HG02798 (cell line): ENCODE data around the gene PRLH.
A peak's percentile ranks its signal among the peaks of the same experiment; 100 is the strongest.

Source experiments
- ATAC-seq: cut with Tn5 transposase; IDR thresholded peaks from one replicate; pipeline ENCODE4 v1.9.1; 2021; ENCODE audit warnings: mild to moderate bottlenecking; ENCODE audit not compliant: unreplicated experiment, poor library complexity

PRLH gene

DNA sequence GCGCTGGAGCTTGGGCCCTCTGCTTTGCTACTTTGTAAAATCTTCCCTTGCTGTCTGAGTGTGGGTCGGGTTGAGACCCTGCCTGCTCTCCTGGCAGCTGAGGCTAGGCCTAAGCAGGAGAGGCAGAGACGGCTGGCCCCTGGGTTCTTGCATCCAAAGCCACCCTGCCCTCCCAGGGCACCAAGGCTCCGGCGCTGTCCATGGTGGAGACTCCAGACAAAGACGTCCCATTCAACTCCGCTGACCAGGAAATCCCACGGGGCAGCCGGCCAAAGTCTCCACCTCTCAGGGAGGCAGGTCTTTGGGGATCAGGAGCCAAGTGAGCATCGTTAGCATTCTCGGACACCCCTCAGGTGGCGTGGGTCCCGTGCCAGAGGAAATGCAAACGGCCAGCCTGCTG, 2.6 kb upstream of the PRLH start:
- no peak for ATAC-seq

DNA sequence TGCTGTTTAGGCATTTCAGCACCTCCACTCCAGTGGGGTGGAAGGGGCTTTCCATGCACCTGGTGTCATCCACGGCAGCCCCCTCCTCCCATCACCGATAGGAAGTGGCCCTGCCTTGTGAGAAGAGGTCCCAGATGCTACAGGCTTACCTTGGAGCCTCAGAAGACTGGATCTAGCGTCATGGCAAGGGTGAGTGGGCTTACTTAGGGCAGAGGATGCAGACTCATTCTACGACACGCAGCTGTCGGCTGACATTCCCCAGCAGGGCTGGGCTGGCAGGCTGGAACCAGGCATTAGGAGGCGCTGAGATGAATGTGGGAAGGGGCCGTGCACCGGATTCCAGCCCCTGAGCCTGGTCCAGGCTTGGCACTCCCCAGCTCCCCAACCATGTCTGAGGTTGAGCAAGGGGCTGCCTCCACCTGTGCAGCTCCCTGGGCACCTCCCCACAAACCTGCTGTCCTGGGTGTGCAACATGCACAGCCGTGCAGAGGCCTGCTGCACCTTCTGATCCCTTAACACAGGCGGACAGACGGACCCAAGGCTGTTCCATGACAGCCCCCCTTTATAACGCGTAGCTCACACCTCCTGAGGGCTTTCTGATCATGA, 1.7 kb upstream of the PRLH start:
- no peak for ATAC-seq

DNA sequence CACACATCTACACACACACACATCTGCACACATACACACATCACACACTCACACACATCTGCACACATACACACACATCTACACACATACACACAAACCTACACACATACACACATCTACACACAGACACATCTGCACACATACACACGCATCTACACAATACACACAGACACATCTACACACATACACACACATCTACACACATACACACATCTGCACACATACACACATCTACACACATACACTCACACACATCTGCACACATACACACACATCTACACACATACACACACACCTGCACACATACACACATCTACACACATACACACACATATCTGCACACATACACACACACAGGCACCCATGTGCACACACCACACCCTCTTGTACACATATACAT, 400 bp upstream of the PRLH start:
- no peak for ATAC-seq

DNA sequence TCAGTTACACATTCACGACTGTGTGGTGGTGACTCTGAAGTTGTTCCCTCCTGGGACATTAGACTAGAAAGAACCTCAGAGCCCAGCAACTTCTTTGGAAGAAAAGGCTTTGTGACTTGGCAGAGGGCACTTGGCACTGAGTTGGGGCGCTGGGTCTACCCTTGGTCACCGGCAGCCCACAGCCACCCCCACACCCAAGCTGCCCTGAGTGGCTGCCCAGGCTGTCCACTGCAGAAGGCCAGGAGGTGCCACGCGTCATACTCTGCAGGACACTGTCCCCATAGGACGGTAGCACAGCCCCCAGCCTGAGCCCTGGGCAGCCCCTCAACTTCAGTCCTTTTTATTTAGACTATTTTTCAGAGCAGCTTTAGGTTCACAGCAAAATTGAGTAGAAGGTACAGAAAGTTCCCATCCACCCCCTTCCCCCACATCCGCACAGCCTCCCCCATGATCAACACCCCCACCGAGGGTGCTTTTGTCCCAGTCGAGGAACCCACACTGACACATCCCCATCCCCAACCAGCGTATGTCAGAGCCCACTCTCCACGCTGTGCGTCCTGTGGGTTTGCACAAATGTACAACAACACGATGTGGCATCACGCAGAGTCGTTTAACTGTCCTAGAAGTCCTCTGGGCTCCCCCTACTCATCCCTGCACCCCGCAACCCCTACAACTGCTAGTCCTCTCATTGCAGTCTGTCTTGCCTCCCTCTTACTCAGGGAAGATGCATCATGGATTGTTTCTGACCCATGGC, 1.1 kb downstream of the PRLH start:
- no peak for ATAC-seq

DNA sequence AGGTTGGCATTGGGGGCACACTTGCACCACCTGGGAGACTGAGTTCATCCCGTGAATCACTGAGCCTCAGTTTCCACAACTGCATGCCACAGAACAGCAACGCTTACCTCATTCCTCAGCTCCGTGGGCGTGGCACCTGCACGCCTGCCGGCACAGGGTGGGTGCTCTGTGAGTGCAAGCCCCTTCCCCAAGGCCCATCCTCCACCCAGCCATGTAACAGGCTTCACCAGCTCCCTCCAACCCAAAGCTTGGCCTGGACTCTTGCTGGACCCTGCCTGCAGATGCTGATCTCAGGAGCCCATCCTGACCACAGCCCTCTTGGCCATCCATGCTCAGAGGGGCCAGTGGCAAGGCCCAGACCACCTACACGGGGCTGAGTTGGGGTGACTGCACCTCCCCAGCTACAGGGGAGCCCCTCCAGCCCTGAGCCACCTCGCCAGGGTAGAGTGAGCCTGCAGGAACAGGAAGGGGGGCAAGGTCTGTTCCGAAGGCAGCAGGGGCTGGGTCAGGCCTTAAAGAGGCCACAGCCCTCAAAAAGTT, 1.8 kb downstream of the PRLH start:
- ATAC-seq = no peak

DNA sequence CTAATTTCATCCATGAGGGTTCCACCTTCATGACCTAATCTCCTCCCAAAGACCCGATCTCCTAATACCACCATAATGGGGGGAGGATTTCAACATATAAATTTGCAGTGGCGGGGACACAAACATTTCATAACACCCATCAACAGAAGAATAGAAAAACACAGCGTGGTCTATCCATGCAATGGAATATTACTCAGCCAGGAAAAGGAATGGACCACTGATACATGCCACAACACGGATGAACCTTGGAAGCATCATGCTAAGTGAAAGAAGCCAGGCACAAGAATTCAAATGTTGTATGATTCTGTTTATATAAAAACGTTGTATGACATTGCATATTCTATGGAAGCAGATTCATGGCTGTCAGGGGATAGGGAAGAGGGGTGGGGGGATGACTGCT, 2.7 kb downstream of the PRLH start:
- no peak for ATAC-seq

DNA sequence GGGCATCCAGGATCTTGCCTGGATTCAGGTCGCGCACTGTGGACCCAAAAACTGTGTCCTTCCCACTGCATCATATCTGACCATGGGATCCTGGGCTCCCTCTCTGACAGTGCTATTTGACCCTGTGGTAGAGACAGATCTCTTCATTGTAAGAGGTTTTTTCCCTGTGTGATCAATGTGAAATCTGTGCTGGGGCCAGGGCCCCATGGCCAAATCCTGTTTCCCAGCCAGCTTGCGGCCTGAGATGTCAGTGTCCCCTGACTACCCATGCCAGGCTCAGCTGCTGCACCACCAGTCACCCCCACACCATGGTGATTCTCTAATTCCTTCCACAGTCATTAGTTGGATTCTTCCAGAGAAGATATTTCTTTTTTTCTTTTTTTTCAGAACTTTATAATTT, 3.5 kb downstream of the PRLH start:
- ATAC-seq = no peak

DNA sequence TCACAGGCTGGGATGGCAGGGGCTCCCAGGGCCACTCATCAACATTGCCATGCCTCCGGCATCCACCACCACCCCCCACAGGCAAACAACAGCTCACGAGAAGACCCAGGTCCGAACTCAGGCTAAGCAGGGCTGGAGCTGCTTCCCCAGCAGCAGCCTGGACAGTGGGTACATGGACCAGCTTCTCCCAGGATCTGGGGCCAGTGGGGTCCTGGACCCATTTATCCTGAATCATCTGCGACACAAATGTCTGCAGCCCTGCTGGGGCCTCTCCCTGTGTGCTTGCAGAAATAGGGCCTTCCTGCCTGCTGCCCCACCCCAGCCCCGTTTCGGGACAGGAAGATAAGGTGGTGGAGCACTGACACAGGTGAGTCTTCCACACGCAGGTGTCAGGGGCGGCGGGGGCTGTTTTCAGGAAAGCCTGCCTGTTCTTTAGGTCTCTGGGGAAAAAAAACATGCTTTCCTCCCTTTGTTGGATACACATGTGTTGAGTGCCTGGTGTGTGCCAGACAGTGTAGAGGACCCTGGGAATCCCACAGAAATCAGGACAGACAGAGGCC, 4.5 kb downstream of the PRLH start:
- ATAC-seq = no peak

DNA sequence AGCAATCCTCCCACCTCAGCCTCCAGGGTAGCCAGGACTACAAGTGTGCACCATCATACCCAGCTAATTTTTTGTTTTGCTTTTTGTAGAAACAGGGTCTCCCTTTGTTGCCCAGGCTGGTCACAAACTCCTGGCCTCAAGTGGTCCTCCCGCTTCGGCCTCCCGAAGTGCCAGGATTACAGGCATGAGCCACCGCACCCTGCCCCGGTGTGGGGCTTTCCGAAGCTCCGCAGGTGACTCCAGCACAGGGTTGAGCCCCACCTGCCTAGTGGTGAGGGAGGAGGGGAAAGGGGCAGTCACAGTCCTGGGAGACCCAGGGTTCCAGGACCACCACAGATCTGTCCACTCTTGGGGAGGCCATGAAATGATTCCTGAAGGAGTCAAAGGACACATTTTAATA, 5.2 kb downstream of the PRLH start:
- no peak for ATAC-seq

DNA sequence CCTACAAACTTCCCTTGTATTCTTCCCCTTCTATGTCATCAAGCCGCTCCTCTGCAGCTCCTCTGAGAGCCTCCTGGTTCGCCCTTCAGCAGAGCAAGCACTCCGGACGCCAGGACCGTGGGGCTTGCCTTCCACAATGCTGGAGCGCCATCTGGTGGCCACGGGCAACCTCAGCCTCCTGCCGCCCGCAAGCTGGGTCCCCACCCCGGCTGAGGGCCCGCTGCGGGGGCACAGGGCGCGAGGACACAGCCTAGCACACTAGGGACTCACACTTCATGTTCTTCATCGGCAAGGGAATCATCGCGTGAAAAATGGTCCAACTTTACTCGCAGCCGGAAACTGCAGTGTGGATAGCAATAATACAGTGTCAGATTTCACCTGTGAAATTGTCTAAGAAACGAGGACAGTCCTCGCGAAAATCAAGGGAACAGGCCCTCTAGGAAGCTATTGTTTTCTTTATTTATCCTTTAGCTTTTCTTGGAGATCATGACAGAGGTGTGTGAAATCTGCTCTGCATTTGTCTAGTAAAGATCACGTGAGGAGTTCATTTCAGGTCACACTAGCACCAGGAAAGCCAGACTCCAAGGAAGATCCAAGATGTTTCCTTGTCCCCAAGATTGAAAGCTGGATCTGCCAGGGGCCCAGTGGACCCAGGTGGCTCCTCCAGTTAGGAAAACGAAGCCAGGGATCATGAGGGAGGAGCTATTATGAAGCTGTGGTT, 5.8 kb downstream of the PRLH start:
- ATAC-seq = peak; percentile 87

DNA sequence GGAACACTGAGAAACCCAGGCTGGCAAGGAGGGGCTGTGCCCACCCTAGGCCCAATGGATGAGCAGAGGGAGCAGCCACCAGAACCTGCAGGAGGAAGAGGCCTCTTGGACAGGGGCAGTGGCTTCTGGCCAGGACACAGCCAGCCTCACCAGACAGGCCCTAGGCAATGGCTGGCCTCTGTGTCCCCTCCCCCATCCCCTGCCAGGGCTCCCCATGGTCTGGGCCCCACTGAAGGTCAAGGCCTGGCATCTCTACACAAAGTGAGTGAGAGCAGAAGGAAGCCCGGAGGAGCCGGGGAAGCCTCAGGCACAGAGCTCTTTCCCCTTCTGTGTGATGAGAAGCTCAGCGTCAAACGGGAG, 6.3 kb downstream of the PRLH start:
- no peak for ATAC-seq

DNA sequence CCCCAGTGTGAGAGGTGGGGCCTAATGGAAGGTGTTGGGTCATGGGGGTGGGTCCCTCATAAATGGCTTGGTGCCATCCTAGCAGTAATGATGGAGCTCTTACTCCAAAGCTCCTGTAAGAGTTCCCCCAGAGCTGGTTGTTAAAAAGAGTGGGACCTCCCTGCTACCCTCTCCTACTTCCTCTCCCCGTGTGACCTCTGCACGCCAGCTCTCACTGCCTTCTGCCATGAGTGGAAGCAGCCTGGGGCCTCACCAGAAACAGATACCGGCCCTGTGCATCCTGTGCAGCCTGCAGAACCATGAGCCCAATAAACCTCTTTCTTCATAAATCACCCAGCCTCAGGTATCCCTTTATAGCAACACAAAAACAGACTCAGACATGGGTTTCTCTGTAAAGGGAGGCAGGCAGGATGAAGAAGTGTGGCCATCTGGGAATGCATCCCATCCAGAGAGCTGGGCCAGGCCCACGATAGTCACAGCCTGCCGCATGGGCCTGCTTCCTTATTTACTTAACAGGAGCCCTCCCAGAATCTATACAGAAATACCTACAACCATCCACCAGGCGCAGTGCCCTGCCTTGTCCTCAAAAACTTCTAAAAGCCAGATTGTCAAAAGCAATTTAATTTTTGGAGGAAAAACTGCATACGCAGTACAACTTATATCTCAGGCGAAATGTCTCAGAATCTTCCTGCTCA, 7.5 kb downstream of the PRLH start:
- no peak for ATAC-seq

DNA sequence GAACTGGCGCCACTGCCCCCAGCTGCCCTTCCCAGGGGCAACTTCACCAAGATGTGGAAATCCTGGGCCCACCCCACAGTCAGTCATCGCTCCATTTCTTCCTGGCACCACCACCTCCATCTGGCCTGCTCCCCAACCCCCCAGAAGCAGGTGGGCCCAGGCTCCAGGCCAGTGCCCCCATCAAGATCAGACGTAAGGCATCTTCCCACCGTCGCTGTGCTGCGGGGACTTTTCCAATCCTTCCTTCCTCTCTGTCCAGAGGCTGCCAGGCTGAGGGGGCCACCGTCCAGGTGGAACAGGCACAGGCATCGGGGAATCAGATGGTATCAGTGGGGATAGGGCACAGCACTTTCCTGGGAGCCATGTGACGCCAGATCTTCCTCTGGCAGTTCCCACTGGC, 8.1 kb downstream of the PRLH start:
- no peak for ATAC-seq

DNA sequence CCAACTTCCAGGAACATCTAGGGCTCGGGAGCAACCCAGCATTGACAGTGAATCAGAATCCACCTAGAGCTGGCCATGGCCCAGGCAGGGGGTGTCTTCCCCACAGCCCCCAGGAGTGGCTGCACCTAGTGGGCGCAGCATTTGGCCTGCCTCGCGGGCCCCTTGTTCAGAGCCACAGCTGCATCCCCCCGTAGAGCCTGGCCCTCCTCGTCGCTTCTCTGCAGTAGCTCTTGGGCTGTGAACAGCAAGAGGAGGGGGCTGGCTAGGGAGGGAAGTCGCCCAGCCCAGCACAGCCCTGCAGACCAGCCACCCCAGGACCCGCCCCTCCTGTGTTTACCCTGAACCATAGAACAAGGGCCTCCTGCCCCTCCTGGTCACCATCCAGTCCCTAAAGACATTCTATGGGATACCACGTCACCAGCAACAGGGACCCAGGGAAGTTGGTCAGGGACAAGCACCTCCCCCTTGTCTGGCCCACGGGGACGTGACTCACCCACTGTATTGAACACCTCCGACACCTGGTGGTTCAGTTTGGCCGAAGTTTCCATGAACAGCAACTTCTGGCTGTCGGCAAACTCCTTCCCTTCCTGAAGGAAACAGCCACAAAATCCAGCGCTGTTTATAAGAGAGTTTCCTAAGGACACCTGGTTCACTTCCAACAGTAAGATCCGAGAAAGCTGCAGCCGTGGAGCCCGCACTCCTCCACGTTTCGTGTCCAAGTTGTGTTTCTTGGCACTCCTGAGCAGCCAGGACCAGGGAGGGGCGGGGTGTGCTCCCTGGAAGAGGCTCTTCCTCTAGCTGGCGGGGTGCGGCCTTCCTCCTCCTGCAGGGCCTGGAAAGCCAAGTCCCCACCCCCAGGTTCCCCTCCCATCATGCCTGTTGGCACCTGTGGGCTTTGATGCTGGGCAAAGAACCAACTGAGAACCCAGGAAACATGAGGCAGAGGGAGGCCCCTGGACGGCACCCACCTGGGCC, 8.8 kb downstream of the PRLH start:
- no peak for ATAC-seq

DNA sequence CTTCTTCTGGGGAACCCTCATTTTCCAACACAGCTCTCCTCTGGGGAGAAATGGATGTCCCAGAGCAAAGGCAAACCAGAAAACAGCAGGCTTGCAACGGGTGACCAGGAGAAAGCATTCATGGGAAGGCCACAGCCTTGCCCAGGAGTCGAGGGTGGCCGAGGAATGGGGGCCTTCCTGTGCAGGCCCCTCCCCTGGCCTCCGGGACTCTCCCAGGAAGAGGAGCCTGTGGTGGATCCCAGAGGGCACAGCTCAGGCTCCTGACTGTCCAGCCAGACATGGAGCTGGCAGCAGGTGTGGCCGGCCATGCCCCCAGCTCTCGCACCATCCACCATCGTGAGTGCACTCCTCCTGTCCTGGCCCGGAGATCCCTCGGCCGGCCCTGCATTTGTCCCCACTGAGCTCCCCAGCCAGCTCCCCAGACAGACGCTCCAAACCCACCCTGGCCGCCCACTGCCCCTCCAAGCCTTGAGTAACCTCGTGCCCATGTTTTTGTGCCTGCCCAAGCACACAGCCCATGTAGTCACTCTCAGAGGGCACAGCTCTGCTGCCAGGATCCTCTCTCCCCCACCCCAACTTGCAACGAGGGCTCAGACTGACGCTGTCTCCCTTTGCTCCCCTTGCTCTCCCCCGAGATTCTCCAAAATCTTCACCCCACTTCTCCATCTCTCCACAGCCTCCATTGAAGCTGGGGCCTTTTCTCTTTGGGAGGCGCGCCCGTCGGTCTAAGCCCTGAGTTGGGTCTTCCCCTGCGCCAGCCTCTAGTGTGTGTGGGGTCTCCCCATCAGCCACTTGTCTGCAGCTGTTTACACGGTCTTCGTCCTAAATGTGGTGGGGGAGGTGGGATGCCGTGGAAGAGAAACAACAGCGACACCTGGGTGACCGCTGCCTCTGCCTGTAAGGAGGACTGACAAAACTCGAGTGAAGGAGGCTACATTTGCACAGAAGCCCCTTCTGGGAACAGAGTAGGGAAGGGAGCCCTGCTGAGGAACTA, 9.8 kb downstream of the PRLH start:
- no peak for ATAC-seq

DNA sequence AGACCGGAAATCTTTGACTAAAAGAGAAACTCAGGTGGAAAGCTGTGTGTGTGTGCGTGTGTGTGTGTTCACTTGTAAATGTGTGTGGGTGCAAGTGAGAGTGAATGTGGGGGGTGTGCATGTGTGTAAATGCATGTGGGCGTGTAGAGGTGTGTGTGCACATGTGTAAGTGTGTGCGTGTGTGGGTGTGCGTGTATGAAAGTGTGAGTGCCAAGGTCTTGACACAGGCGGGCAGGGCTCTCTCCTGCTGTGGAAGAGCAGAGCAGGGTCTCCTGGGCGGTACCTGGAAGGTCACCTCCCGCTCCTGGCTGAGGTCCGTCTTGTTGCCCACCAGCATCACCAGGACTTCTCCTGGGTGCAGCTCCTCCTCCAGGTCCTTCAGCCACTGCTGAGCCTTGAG, 10.6 kb downstream of the PRLH start:
- ATAC-seq = no peak

DNA sequence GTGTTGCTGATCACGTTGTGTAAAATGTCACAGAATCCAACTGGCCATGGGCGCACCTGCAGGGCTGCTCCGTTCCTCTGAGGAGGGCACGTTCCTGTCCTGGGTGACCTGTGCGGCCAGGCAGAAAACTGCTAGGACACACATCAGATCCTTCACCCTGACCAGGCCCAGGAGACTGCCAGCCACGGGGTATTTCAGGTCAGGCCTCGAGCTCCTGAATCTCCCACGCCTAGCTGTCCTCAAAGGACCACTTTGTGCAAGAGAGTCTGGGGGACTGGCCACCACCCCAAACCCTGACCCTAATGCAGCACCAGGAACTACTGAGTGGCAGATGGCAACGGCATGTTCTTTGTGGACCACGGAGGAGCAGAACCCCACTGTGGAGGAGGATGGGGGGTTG, 11.1 kb downstream of the PRLH start:
- no peak for ATAC-seq
